SK-N-MC (cell line): Measurements from ENCODE around the gene FER.

ENCODE experiments used
- EZH2 ChIP-seq: fragments of 200-600 bp; sonication (generic); IDR thresholded peaks from one replicate; pipeline ENCODE4 v1.6.1; 2017; ENCODE audit warnings: antibody characterized with exemption
- POLR2AphosphoS5 ChIP-seq: IDR thresholded peaks from 2 replicates; pipeline ENCODE4 v1.6.1; 2012; ENCODE audit warnings: mild to moderate bottlenecking, low read depth, low read length, borderline replicate concordance

GRCh38 chr5:108747774-108748400 lies at the start of gene FER:
- TF ChIP-seq POLR2AphosphoS5 (no peak), EZH2 (no peak)
